ENCODE results near the gene ATP5MC2. TPM values are rescaled to one million over a fixed set of nuclear protein-coding genes. Genes with fewer than 3 reads are reported as not detected.

Gene ATP5MC2
- total and polyA plus RNA-seq, 10 of the 15 experiments (the other 5 are each of a cell fraction or from before 2014, with no cell fraction given): 379 to 1,090 (median 525) TPM

DNA sequence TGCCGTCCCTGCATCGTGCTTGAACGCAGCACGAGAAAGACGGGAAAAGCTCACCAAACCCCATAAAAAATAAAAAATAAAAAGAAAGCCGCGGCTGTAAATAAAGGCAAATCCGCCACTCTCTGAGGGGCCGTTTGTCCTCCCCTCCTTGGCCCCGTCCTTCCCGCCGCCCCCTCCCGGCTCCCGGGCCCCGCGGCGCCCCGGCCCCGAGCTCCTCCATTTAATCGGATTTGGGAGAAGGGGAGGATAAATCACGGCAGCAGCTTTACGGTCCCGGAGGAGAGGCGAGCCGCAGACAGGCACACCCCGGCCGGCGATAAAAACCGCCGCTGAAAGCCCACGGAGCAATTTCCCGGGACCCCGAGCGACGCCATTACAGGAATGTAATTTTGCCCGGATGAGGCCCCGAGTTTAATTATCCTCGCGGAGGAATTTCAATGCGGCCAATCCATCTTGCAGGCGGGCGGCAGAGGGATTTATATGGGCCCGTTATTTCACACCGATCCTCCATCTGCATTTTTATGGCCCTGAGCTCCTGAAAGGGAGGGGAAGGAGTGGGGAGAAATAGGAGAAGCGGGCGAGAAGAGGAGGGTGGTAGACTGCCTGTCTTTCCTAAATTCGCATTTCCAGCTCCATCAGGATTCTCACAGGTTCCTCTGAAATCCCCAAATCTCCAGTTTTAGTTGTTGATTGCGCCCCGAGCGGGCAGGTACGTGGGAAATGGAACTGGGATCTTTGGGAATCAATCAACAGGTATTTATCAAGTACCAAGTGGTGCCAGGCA, 1.3 kb upstream of the ATP5MC2 start:
- WGBS (ENCODE audit: insufficient coverage, insufficient replicate concordance, low lambda C conversion rate, missing lambda C conversion rate): 22% methylated on average over 44 of the region's 51 CpGs
- peak overlapping the region; percentile 58; the same call in 1 of the 2 replicates for H3K27ac ChIP-seq (ENCODE audit: control insufficient read depth, insufficient read depth)
- ChIA-PET POLR2A (interaction anchor here (5.2 kb wide), 1 partner anchor 134 kb away, joined by 35 read pairs; no protein-coding TSS in a partner anchor), RAD21 (ENCODE audit: unreplicated experiment) (interaction anchor here (0.6 to 6.3 kb wide), 6 partner anchors 9 to 134 kb away, joined by 3 to 140 read pairs (median 3); partner anchors contain the start of gene ATF7), SMC1A (ENCODE audit: uncharacterized antibody, unreplicated experiment) (interaction anchor here (1.1 to 6.5 kb wide), 11 partner anchors 9 to 169 kb away, joined by 3 to 112 read pairs (median 5); partner anchors contain the start of gene NPFF), CTCF (interaction anchor here (0.6 to 10.5 kb wide), 19 partner anchors 9 to 168 kb away, joined by 3 to 189 read pairs (median 11); partner anchors contain the start of gene ATF7)
- in situ Hi-C loops (cut with MboI) (loop anchor here (5.0 kb wide), 1 partner anchor 135 kb away; no protein-coding TSS in a partner anchor), intact Hi-C loops (cut with micrococcal nuclease; ENCODE audit: unreplicated experiment) (loop anchor here (2.0 kb wide), 1 partner anchor 50 kb away; the partner anchor contains the start of gene ATF7)
- peaks cover 2 to 3% of the 10 kb centered on the region in 2 experiments; a peak in 1 of 4 replicates for H3K27me3 ChIP-seq (replicated peaks in 1 of 2; ENCODE audit: control insufficient read depth in 2 of 2, insufficient read depth in 2 of 2, low read length in 1 of 2)
- peaks cover 28% of the 10 kb centered on the region for H3K79me2 ChIP-seq (ENCODE audit: control insufficient read depth, insufficient read depth, low read length)
- H3K4me3 ChIP-seq: peak overlapping the region; percentile 71; the same call in 1 of the 2 replicates
- no TSS peak for BruUV-seq (replicated peaks)
- peak overlapping the region; percentile 98 for H3K4me2 ChIP-seq (ENCODE audit: control insufficient read depth, insufficient read depth)
- H4K20me1 ChIP-seq (ENCODE audit: control insufficient read depth, insufficient read depth): no peaks in the 10 kb centered on the region
- peak overlapping the region; percentile 92 for H2AFZ ChIP-seq (ENCODE audit: control insufficient read depth, low read depth, low read length)
- peaks cover 1 to 8% of the 10 kb centered on the region in 2 experiments; a peak in 2 of 4 replicates for H3K36me3 ChIP-seq (ENCODE audit: control insufficient read depth in 2 of 2, insufficient read depth in 2 of 2, low read length in 1 of 2)
- peak overlapping the region; percentile 61 for H3K9ac ChIP-seq (ENCODE audit: control insufficient read depth, insufficient read depth, low read length)
- DNase-seq (ENCODE audit: low read depth, low spot score) (no peak), ATAC-seq (no peak), FAIRE-seq (no peak)
- no peaks in the 10 kb centered on the region for H3K9me3 ChIP-seq (replicated peaks; ENCODE audit: control insufficient read depth, insufficient read depth, low read length)
- TF ChIP-seq YY1 (IDR thresholded peaks at IDR 0.05; ENCODE audit: low read depth, low read length): peak; percentile 75
- TF ChIP-seq SMC3 (IDR thresholded peaks at IDR 0.05; ENCODE audit: borderline replicate concordance, low read length): no peak
- TF ChIP-seq HDAC6 (IDR thresholded peaks at IDR 0.05; ENCODE audit: unreplicated experiment): no peak
- TF ChIP-seq IRF4 (IDR thresholded peaks at IDR 0.05; ENCODE audit: low read depth, low read length): no peak
- H3K4me1 ChIP-seq (ENCODE audit: control insufficient read depth, insufficient read depth, low read length): peaks cover 7% of the 10 kb centered on the region
